Fibroblast of lung (primary cell): ENCODE data around the gene PTPRU. TPM values are rescaled to one million over a fixed set of nuclear protein-coding genes. Genes with fewer than 3 reads are reported as not detected.

Source experiments
- DNase-seq, 2 donors: peaks; one replicate each; pipeline versions ENCODE4 v3.0.0 to v3.0.0-alpha.2; 2010; ENCODE audit warnings: low read depth in 2 of 2
- H2AFZ ChIP-seq: 2 replicates; pipeline ENCODE4 v1.5.1; 2012; ENCODE audit warnings: low read length, control low read depth, inconsistent platforms
- H3K27ac ChIP-seq: 2 replicates; pipeline ENCODE4 v1.5.1; 2011; ENCODE audit warnings: low read length, control low read depth; ENCODE audit not compliant: insufficient read depth
- H3K27me3 ChIP-seq: 2 replicates; pipeline ENCODE4 v1.5.1; 2011; ENCODE audit warnings: mild to moderate bottlenecking, low read length; ENCODE audit not compliant: control insufficient read depth, insufficient read depth
- H3K36me3 ChIP-seq: 2 replicates; pipeline ENCODE4 v1.5.1; 2011; ENCODE audit warnings: low read length; ENCODE audit not compliant: control insufficient read depth, insufficient read depth
- H3K4me1 ChIP-seq: 2 replicates; pipeline ENCODE4 v1.5.1; 2011; ENCODE audit warnings: low read length; ENCODE audit not compliant: control insufficient read depth, insufficient read depth; ENCODE audit errors: extremely low read depth
- H3K4me2 ChIP-seq: 2 replicates; pipeline ENCODE4 v1.5.1; 2011; ENCODE audit warnings: low read length, control low read depth; ENCODE audit not compliant: insufficient read depth; ENCODE audit errors: extremely low read depth
- H3K4me3 ChIP-seq, 4 experiments: fragments of 200-600 bp in 1 of 4; sonication (generic) in 1 of 4; replicated peaks in 1 of 4; 2 replicates each; pipeline ENCODE4 v1.5.1; 2011 to 2016; ENCODE audit warnings: low read length in 4 of 4, low read depth in 3 of 4, mild to moderate bottlenecking in 3 of 4, control low read depth in 2 of 4, inconsistent platforms in 1 of 4, mixed read lengths in 1 of 4; ENCODE audit not compliant: insufficient read depth in 1 of 4; ENCODE audit errors: control extremely low read depth in 1 of 4
- H3K79me2 ChIP-seq: 2 replicates; pipeline ENCODE4 v1.5.1; 2012; ENCODE audit warnings: mild to moderate bottlenecking, low read length, inconsistent platforms; ENCODE audit not compliant: control insufficient read depth, insufficient read depth
- H3K9ac ChIP-seq: 2 replicates; pipeline ENCODE4 v1.5.1; 2011; ENCODE audit warnings: mild to moderate bottlenecking, low read length, control low read depth; ENCODE audit not compliant: insufficient read depth
- H3K9me3 ChIP-seq: 2 replicates; pipeline ENCODE4 v1.5.1; 2012; ENCODE audit warnings: low read depth, low read length; ENCODE audit not compliant: control insufficient read depth, insufficient read depth
- H4K20me1 ChIP-seq: 2 replicates; pipeline ENCODE4 v1.5.1; 2011; ENCODE audit warnings: low read length; ENCODE audit not compliant: control insufficient read depth, insufficient read depth; ENCODE audit errors: extremely low read depth
- EZH2 ChIP-seq: IDR thresholded peaks from 2 replicates; pipeline ENCODE4 v1.5.1; 2012; ENCODE audit warnings: low read length, control low read depth, mild to moderate bottlenecking; ENCODE audit errors: missing control alignments
- polyA plus RNA-seq, 2 donors: library from polyadenylated mRNA; depleted of rRNA in 1 of 2; stranded (reverse) in 1 of 2; unstranded in 1 of 2; fragments of >200 nt; gene quantifications; 2 replicates each; pipeline ENCODE4 v1.2.1, GENCODE V29; 2011 to 2012; ENCODE audit warnings: missing spikeins in 1 of 2
- total RNA-seq: library from RNA; depleted of rRNA; stranded (reverse); fragments of >200 nt; gene quantifications from 2 replicates; pipeline ENCODE4 v1.2.1, GENCODE V29; 2014
- TF ChIP-seq, protein P1 (sequence below), 2 donors: IDR thresholded peaks in 1 of 2; conservative IDR thresholded peaks in 1 of 2; 1 replicate in 1 of 2; 2 replicates in 1 of 2; pipeline ENCODE4 v1.5.1; 2011 to 2012; ENCODE audit warnings: low read length in 2 of 2, control low read depth in 1 of 2, inconsistent platforms in 1 of 2, low read depth in 1 of 2, mild to moderate bottlenecking in 1 of 2

Gene PTPRU
- total and polyA plus RNA-seq, 2 donors (not counting 1 experiment from before 2014, with no cell fraction given) = 1.4 to 25.8 TPM

DNA sequence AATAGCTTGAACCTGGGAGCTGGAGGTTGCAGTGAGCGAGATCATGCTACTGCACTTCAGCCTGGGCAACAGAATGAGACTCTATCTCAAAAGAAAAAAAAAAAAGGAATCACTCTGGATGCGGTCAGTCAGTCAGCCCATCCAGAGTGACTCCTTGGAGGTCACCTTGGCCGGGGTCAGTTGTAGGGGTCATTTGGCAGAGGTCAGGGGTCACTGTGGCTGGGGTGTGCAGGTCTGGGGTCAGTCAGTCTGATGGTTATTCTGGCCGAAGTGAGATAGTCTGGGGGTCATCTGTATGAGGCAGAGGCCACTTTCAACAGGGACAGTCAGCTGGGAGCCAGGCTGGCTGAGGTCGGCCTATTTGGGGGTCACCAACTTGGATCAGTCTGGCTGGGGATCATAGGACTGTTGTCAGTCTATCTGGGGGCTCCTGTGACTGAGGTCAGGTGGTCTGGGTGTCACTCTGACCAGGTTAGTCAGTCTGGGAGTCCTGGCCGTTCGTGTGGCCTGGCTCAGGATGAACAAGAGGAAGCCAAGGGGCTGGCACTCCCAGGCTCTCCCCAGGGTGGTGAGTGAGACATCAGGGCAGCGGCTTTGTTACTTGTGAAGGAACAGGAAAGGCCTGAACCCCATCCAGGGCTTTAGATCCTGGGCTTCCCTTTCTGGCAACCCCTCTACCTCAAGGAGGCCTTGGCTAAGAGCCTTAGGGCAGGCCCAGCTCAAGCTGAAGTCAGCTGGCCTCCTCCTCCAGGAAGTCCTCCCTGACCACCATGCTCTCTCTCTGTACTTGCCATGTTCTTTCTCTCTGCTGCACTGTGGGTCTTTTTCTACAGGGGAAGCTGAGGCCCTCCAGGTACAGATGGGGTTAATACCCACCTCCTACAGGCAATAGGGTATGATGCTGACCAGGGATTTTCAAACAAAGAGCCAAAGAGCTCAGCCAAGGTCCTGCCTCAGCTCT, 15.1 kb downstream of the PTPRU start:
- Histone ChIP-seq H3K9ac (no peak overlapping the region), H3K4me3 (no peak overlapping the region)

DNA sequence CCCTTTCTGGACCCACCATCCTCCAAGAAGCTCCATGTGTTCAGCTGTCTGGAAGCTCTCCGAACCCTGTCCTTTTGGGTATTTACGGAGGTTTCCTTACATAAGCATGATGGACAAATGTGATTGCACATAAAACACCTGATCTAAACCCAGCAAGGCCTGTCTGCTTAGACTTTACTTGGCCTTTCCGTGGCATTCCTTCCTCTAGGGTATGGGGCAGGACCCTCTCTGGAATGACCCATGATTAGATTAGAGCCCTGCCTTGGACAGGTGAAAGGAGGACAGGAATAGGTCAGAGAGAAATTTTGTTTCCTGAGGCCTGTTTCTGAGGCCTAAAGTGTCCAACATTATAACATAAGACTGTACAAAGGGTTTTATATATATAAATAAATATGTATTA, 16.9 kb downstream of the PTPRU start:
- H3K4me2 ChIP-seq = no peak overlapping the region
- no peaks in the 10 kb centered on the region for H4K20me1 ChIP-seq
- H3K27ac ChIP-seq = no peak overlapping the region
- H3K79me2 ChIP-seq = no peaks in the 10 kb centered on the region
- no peaks in the 10 kb centered on the region for H3K27me3 ChIP-seq
- H3K4me3 ChIP-seq = no peak overlapping the region
- no peaks in the 10 kb centered on the region for H3K9me3 ChIP-seq
- no peak for DNase-seq
- H3K4me1 ChIP-seq = no peaks in the 10 kb centered on the region
- H3K36me3 ChIP-seq = no peaks in the 10 kb centered on the region
- H3K9ac ChIP-seq = no peak overlapping the region
- no peak for TF ChIP-seq EZH2
- TF ChIP-seq, protein P1, sequence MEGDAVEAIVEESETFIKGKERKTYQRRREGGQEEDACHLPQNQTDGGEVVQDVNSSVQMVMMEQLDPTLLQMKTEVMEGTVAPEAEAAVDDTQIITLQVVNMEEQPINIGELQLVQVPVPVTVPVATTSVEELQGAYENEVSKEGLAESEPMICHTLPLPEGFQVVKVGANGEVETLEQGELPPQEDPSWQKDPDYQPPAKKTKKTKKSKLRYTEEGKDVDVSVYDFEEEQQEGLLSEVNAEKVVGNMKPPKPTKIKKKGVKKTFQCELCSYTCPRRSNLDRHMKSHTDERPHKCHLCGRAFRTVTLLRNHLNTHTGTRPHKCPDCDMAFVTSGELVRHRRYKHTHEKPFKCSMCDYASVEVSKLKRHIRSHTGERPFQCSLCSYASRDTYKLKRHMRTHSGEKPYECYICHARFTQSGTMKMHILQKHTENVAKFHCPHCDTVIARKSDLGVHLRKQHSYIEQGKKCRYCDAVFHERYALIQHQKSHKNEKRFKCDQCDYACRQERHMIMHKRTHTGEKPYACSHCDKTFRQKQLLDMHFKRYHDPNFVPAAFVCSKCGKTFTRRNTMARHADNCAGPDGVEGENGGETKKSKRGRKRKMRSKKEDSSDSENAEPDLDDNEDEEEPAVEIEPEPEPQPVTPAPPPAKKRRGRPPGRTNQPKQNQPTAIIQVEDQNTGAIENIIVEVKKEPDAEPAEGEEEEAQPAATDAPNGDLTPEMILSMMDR (conservative IDR thresholded peaks at IDR 0.05 in 1 of 2, IDR thresholded peaks at IDR 0.05 in 1 of 2; ENCODE audit: low read depth in 1 of 2, low read length in 2 of 2) = no peak
- H2AFZ ChIP-seq = no peak overlapping the region

More for the DNA sequence above, 15.1 kb downstream of the PTPRU start:
- Histone ChIP-seq H3K9me3 (no peaks in the 10 kb centered on the region), H3K27me3 (no peaks in the 10 kb centered on the region), H3K79me2 (no peaks in the 10 kb centered on the region), H2AFZ (no peak overlapping the region), H3K4me1 (no peaks in the 10 kb centered on the region), H3K4me2 (no peak overlapping the region), H4K20me1 (no peaks in the 10 kb centered on the region), H3K36me3 (no peaks in the 10 kb centered on the region), H3K27ac (no peak overlapping the region)
- TF ChIP-seq, protein P1 (conservative IDR thresholded peaks at IDR 0.05 in 1 of 2, IDR thresholded peaks at IDR 0.05 in 1 of 2; ENCODE audit: low read depth in 1 of 2, low read length in 2 of 2) = no peak
- no peak for TF ChIP-seq EZH2
- no peak for DNase-seq

DNA sequence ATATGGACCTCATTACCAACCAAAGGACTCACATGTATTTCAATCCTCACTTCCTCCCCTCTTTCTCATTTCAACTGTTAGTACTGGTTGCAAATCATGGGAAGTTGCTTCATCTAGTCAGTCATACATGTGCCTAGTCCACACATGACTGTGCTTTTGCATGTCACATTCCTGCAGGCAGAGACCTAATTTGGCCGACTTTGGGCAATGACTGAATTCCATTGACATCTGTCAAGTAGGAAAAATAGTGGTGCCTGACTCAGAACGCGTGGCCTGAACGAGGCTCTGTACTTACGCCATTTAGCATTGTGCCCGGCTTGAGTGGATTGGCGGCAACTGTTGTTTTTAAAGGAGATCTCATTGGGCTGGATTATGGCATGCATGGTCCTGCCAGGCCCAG, 18.0 kb downstream of the PTPRU start:
- no peaks in the 10 kb centered on the region for H3K36me3 ChIP-seq
- H3K79me2 ChIP-seq = no peaks in the 10 kb centered on the region
- H3K27me3 ChIP-seq = peaks cover 2% of the 10 kb centered on the region
- H3K4me1 ChIP-seq = no peaks in the 10 kb centered on the region
- H4K20me1 ChIP-seq = no peaks in the 10 kb centered on the region
- no peaks in the 10 kb centered on the region for H3K9me3 ChIP-seq
- DNase-seq = peak in 1 of 2 donors; percentile 58
- no peak overlapping the region for H3K27ac ChIP-seq
- no peak overlapping the region for H3K4me2 ChIP-seq
- no peak overlapping the region for H3K9ac ChIP-seq
- TF ChIP-seq, protein P1 (conservative IDR thresholded peaks at IDR 0.05 in 1 of 2, IDR thresholded peaks at IDR 0.05 in 1 of 2; ENCODE audit: low read depth in 1 of 2, low read length in 2 of 2) = no peak
- no peak for TF ChIP-seq EZH2
- H3K4me3 ChIP-seq = no peak overlapping the region
- no peak overlapping the region for H2AFZ ChIP-seq
